HCT116 (cell line): ENCODE data around the gene TFCP2. TPM values are rescaled to one million over a fixed set of nuclear protein-coding genes. Genes with fewer than 3 reads are reported as not detected.

ENCODE experiments used
- ATAC-seq: fragments of 200-7000 bp; cut with Tn5 transposase; 2 replicates; pipeline ENCODE4 v1.9.1; 2020; ENCODE audit warnings: mild to moderate bottlenecking, moderate library complexity
- BruUV-seq: library from RNA; stranded (reverse); fragments of 400-500 nt; replicated peaks from 2 replicates; lab custom pipeline; 2021; lab: Mats Ljungman, UMichigan
- CTCF ChIA-PET: fragments of 300-600 bp; sonication (Branson Sonifier 250); formaldehyde crosslinking; loops from one replicate; lab custom pipeline; 2021; ENCODE audit warnings: antibody characterized with exemption; lab: Charles Lee
- POLR2A ChIA-PET: fragments of 300-600, 350-600 bp; sonication (Branson Sonifier 250); formaldehyde crosslinking; loops from one replicate; lab custom pipeline; 2021; ENCODE audit warnings: antibody characterized with exemption; lab: Charles Lee
- RAD21 ChIA-PET, 2 experiments: fragments of 300-600 bp; sonication (Branson Sonifier 250); formaldehyde crosslinking; loops; one replicate each; lab custom pipeline; 2023; ENCODE audit warnings: low total read pairs in 2 of 2; ENCODE audit not compliant: uncharacterized antibody in 2 of 2, unreplicated experiment in 2 of 2, low non-redundant PET in 1 of 2; lab: Charles Lee
- DNase-seq: peaks from one replicate; pipeline ENCODE4 v3.0.0-alpha.2; 2010; ENCODE audit warnings: low read depth, low spot score
- H2AFZ ChIP-seq: fragments of 200-600 bp; shearing (Covaris generic), sonication (generic); 2 replicates; pipeline ENCODE4 v1.6.1; 2017; ENCODE audit warnings: low read depth, mixed run types, mixed read lengths, antibody characterized with exemption, low read length; ENCODE audit not compliant: poor library complexity, severe bottlenecking
- H3K27ac ChIP-seq: 2 replicates; pipeline ENCODE4 v1.5.1; 2012; ENCODE audit warnings: low read depth, low read length
- H3K27me3 ChIP-seq: fragments of 200-600 bp; sonication (generic); 2 replicates; pipeline ENCODE4 v1.6.1; 2016; ENCODE audit warnings: mixed run types, low read length, mixed read lengths; ENCODE audit not compliant: insufficient read depth
- H3K36me3 ChIP-seq, 2 experiments: fragments of 200-500 bp in 1 of 2; fragments of 200-600 bp in 1 of 2; sonication (Bioruptor generic) in 1 of 2; sonication (generic) in 1 of 2; 2 replicates each; pipeline versions ENCODE4 v1.5.1 to v1.6.1; 2014 to 2016; ENCODE audit warnings: low read length in 2 of 2, inconsistent platforms in 1 of 2, mixed read lengths in 1 of 2, mixed run types in 1 of 2; ENCODE audit not compliant: insufficient read depth in 2 of 2, control insufficient read depth in 1 of 2
- H3K4me1 ChIP-seq, 2 experiments: fragments of 200-600 bp in 1 of 2; sonication (generic) in 1 of 2; 2 replicates each; pipeline versions ENCODE4 v1.5.1 to v1.6.1; 2012 to 2017; ENCODE audit warnings: low read length in 2 of 2, inconsistent platforms in 1 of 2, mild to moderate bottlenecking in 1 of 2, mixed read lengths in 1 of 2, mixed run types in 1 of 2, moderate library complexity in 1 of 2; ENCODE audit not compliant: insufficient read depth in 2 of 2, control insufficient read depth in 1 of 2
- H3K4me2 ChIP-seq: fragments of 200-600 bp; sonication (generic); 2 replicates; pipeline ENCODE4 v1.6.1; 2017; ENCODE audit warnings: mixed run types, low read length, mixed read lengths
- H3K4me3 ChIP-seq, 2 experiments: fragments of 200-600 bp in 1 of 2; sonication (generic) in 1 of 2; replicated peaks in 1 of 2; 2 replicates each; pipeline ENCODE4 v1.5.1; 2011 to 2016; ENCODE audit warnings: low read length in 2 of 2, control low read depth in 1 of 2, low read depth in 1 of 2, mild to moderate bottlenecking in 1 of 2, mixed read lengths in 1 of 2, mixed run types in 1 of 2
- H3K79me2 ChIP-seq: fragments of 200-600 bp; sonication (generic); 2 replicates; pipeline ENCODE4 v1.6.1; 2017; ENCODE audit warnings: mild to moderate bottlenecking, mixed run types, low read length, moderate library complexity, mixed read lengths; ENCODE audit not compliant: insufficient read depth
- H3K9ac ChIP-seq: fragments of 200-600 bp; sonication (generic); 2 replicates; pipeline ENCODE4 v1.6.1; 2016; ENCODE audit warnings: low read length, mixed read lengths
- H3K9me2 ChIP-seq: fragments of 200-600 bp; sonication (generic), shearing (Covaris generic); 2 replicates; pipeline ENCODE4 v1.6.1; 2017; ENCODE audit warnings: mixed run types, mild to moderate bottlenecking, moderate library complexity; ENCODE audit not compliant: insufficient read depth
- H3K9me3 ChIP-seq, 2 experiments: fragments of 200-500 bp in 1 of 2; fragments of 200-600 bp in 1 of 2; sonication (Bioruptor generic) in 1 of 2; sonication (generic) in 1 of 2; 2 replicates each; pipeline ENCODE4 v1.6.1; 2014 to 2017; ENCODE audit warnings: low read length in 2 of 2, mixed read lengths in 2 of 2, inconsistent platforms in 1 of 2, low read depth in 1 of 2, mild to moderate bottlenecking in 1 of 2, mixed run types in 1 of 2, moderate library complexity in 1 of 2; ENCODE audit not compliant: control insufficient read depth in 1 of 2, insufficient read depth in 1 of 2
- H4K20me1 ChIP-seq: fragments of 200-600 bp; sonication (generic), shearing (Covaris generic); 2 replicates; pipeline ENCODE4 v1.6.1; 2017; ENCODE audit warnings: mixed run types, mild to moderate bottlenecking, moderate library complexity; ENCODE audit not compliant: insufficient read depth
- CTCF ChIP-seq, 3 experiments: fragments of 200-600 bp in 1 of 3; sonication (generic) in 1 of 3; IDR thresholded peaks in 2 of 3; conservative IDR thresholded peaks in 1 of 3; 2 replicates each; pipeline ENCODE4 v1.5.1; 2012 to 2017; ENCODE audit warnings: low read depth in 2 of 3, low read length in 2 of 3, antibody characterized with exemption in 1 of 3, borderline replicate concordance in 1 of 3, control low read depth in 1 of 3, mild to moderate bottlenecking in 1 of 3, mixed read lengths in 1 of 3, mixed run types in 1 of 3, moderate library complexity in 1 of 3; ENCODE audit not compliant: insufficient read depth in 1 of 3
- ELF1 ChIP-seq: IDR thresholded peaks from 2 replicates; pipeline ENCODE4 v1.6.1; 2012; ENCODE audit warnings: low read depth, borderline replicate concordance
- RAD21 ChIP-seq: IDR thresholded peaks from 2 replicates; pipeline ENCODE4 v1.6.1; 2012; ENCODE audit warnings: low read depth, mild to moderate bottlenecking
- REST ChIP-seq: IDR thresholded peaks from 2 replicates; pipeline ENCODE4 v1.6.1; 2012; ENCODE audit warnings: low read depth
- intact Hi-C: fragments of 100-400 bp; cut with micrococcal nuclease; formaldehyde crosslinking; loops from 2 replicates; pipeline ENCODE4 v1.10.0; 2022
- total RNA-seq: library from RNA; stranded (reverse); gene quantifications from one replicate; pipeline ENCODE4 v1.2.1, GENCODE V29; 2021; ENCODE audit not compliant: unreplicated experiment

The TFCP2 gene
- total RNA-seq, 1 experiment from 2014 or later, result 31.6 TPM

- no peak for TF ChIP-seq REST
- no peak for TF ChIP-seq ELF1
- TF ChIP-seq, all 23 proteins: peak for 0
Observed at GRCh38 chr12:51195841-51196240, 22.9 kb upstream of the TFCP2 start (continued).

GRCh38 chr12:51192284-51192671 lies 19.3 kb upstream of the TFCP2 start:
- Histone ChIP-seq H4K20me1 (no peaks in the 10 kb centered on the region), H3K4me2 (no peak overlapping the region), H3K27me3 (no peaks in the 10 kb centered on the region), H3K9me2 (no peaks in the 10 kb centered on the region), H3K27ac (no peak overlapping the region)
- ChIA-PET RAD21 (no interaction called here), POLR2A (no interaction called here)
- TF ChIP-seq RAD21 (peak; percentile 44; the same call in 1 of the 2 replicates), CTCF (IDR thresholded peaks at IDR 0.05 in 2 of 3, conservative IDR thresholded peaks at IDR 0.05 in 1 of 3; ENCODE audit: borderline replicate concordance in 1 of 3, insufficient read depth in 1 of 3, low read depth in 2 of 3, low read length in 2 of 3) (no peak)
- TF ChIP-seq, all 23 proteins: peak for 1
- BruUV-seq, result no TSS peak
- Histone ChIP-seq H3K36me3 (no peaks in the 10 kb centered on the region), H3K4me1 (peaks cover 0 to 5% of the 10 kb centered on the region in 2 experiments; a peak in 3 of 4 replicates), H3K79me2 (no peaks in the 10 kb centered on the region), H3K4me3 (no peak overlapping the region), H3K9me3 (no peaks in the 10 kb centered on the region), H2AFZ (no peak overlapping the region), H3K9ac (no peak overlapping the region)
- CTCF ChIA-PET, result no interaction called here
- DNase-seq (no peak), ATAC-seq (peak; percentile 62)
- intact Hi-C loops, result no loop called here
